ENCODE data around the gene BANF1. TPM values are rescaled to one million over a fixed set of nuclear protein-coding genes. Genes with fewer than 3 reads are reported as not detected.

The BANF1 gene
- total and polyA plus RNA-seq, 2 donors (not counting 3 experiments of a cell fraction or from before 2014, with no cell fraction given) = 269 to 376 TPM

DNA sequence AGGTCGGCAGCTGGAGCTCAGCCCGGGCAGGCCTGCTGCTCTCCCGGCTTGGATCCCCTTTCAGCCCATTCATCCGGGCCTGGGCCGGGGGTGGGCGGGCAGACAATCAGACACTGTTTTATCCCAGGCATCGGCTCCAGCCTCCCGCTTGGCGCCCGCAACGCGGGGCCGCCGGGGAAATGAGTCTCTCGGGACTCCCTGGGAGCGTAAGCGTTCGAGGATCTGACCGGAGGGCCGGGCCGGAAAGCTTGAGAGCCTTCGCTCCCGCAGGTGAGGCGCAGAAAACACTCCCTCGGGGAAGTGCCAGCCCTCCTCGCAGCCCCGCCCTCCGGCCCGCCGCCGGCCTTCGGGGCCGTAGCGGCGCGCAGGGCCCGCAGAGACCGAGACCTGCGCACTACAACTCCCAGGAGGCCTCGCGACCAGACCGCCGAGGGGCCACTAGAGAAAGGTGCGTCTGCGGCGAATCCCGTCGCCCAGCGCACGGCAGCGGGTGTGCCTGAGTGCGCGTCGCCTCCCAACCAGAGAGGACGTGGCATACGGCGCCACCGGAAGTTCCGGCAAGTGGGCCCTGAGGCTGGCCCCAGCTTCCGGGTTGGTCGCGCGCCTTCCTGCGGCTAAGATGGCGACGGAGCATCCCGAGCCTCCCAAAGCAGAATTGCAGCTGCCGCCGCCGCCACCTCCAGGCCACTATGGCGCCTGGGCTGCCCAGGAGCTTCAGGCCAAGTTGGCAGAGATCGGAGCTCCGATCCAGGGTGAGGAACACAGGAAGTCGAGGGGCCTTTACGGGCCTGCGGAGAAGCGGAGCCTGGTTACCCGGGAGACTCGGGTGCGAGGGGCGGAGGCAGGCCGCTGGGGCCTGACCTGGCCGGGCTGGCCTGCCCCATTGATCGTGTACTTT is 49.7 kb downstream of the BANF1 start, which contains the start of gene SF3B2:
Gene SF3B2, plus strand, starts transcription at position 599 of the 898 bp plus-strand sequence. Its CDS starts 21 bp downstream, at position 620.
- TF ChIP-seq CTCF (IDR thresholded peaks at IDR 0.05; ENCODE audit: extremely low read depth in 1 of 2, insufficient read depth in 1 of 2, low read depth in 1 of 2, low read length in 2 of 2) = no peak
- peak; percentile 52 for TF ChIP-seq MAX (IDR thresholded peaks at IDR 0.05; ENCODE audit: insufficient read depth, insufficient read length)
- peak; percentile 88 for TF ChIP-seq POLR2A (IDR thresholded peaks at IDR 0.05; ENCODE audit: low read depth, low read length)
- no peak for TF ChIP-seq MYC (IDR thresholded peaks at IDR 0.05; ENCODE audit: low read depth, low read length)
- no peak for TF ChIP-seq GATA2 (IDR thresholded peaks at IDR 0.05; ENCODE audit: insufficient read depth, insufficient read length, low read depth, low read length)
- peak; percentile 89 for TF ChIP-seq POLR2AphosphoS5 (IDR thresholded peaks at IDR 0.05; ENCODE audit: insufficient read depth, low read depth, low read length)
- no peak for TF ChIP-seq EZH2 (IDR thresholded peaks at IDR 0.05; ENCODE audit: borderline replicate concordance, low read depth, low read length, severe bottlenecking)
- TF ChIP-seq FOS (IDR thresholded peaks at IDR 0.05; ENCODE audit: borderline replicate concordance, insufficient read depth, low read length) = no peak
- no peak for TF ChIP-seq JUN (IDR thresholded peaks at IDR 0.05; ENCODE audit: borderline replicate concordance, insufficient read depth, insufficient read length, low read depth)
- peaks cover 13 to 18% of the 10 kb centered on the region in 2 experiments for H3K36me3 ChIP-seq (ENCODE audit: control insufficient read depth in 2 of 2, extremely low read depth in 1 of 2, insufficient read depth in 2 of 2, low read length in 2 of 2)
- peaks cover 14% of the 10 kb centered on the region for H3K4me1 ChIP-seq (ENCODE audit: control insufficient read depth, extremely low read depth, insufficient read depth, low read length)
- ChIA-PET CTCF (interaction anchor here (0.8 to 4.0 kb wide), 5 partner anchors 16 to 281 kb away, joined by 3 to 16 read pairs (median 3); partner anchors contain the start of gene MUS81), POLR2A (interaction anchor here (0.6 to 1.1 kb wide), 3 partner anchors 11 to 137 kb away, joined by 3 to 4 read pairs (median 3); partner anchors contain the start of gene BANF1)
- intact Hi-C loops (cut with micrococcal nuclease) (loop anchor here (1.0 to 5.0 kb wide), 4 partner anchors 16 to 192 kb away; partner anchors contain the start of genes BANF1, C11orf68, DRAP1 and EIF1AD), dilution Hi-C loops (cut with MboI; ENCODE audit: extremely low pct_ligation_motif_present, low sequenced_read_pairs) (no loop called here)
- peak within 1 kb of the TSS; percentile 63 for H3K27ac ChIP-seq (ENCODE audit: insufficient read depth, low read depth, low read length)
- peaks cover 0 to 1% of the 10 kb centered on the region in 2 experiments for H3K27me3 ChIP-seq (ENCODE audit: control insufficient read depth in 2 of 2, insufficient read depth in 2 of 2, low read length in 2 of 2)
- no peaks in the 10 kb centered on the region for H4K20me1 ChIP-seq (replicated peaks; ENCODE audit: control insufficient read depth, extremely low read depth, insufficient read depth, low read length)
- DNase-seq (ENCODE audit: low read depth, low spot score) = peak; percentile 99
- peak within 1 kb of the TSS; percentile 88 for H3K9ac ChIP-seq (replicated peaks; ENCODE audit: extremely low read depth, insufficient read depth, low read length)
- no peaks in the 10 kb centered on the region for H3K9me3 ChIP-seq (replicated peaks; ENCODE audit: control insufficient read depth, insufficient read depth, low read length)
- TSS peak; percentile 94 for BruUV-seq (replicated peaks)
- peak; percentile 97 for FAIRE-seq
- H3K4me3 ChIP-seq (replicated peaks in 1 of 3; ENCODE audit: insufficient read depth in 1 of 3, low read depth in 1 of 3, low read length in 3 of 3) = peak within 1 kb of the TSS; percentile 67 to 93 (median 80)
- peak within 1 kb of the TSS; percentile 89 for H3K4me2 ChIP-seq (ENCODE audit: insufficient read depth, low read length)
- H3K79me2 ChIP-seq (ENCODE audit: control insufficient read depth, insufficient read depth, low read length) = peaks cover 28% of the 10 kb centered on the region
- no peaks in the 10 kb centered on the region for H3K9me1 ChIP-seq (replicated peaks; ENCODE audit: control insufficient read depth, extremely low read depth, insufficient read depth, low read length)
- peak within 1 kb of the TSS; percentile 83 for H2AFZ ChIP-seq (ENCODE audit: low read depth, low read length)

Data from endothelial cell of umbilical vein (primary cell).